K562 (cell line): ENCODE results near the gene VAT1L. TPM values are rescaled to one million over a fixed set of nuclear protein-coding genes. Genes with fewer than 3 reads are reported as not detected.

ENCODE experiments used
- ATAC-seq: fragments of 200-7000 bp; cut with Tn5 transposase; 3 replicates; pipeline ENCODE4 v1.9.1; 2020; ENCODE audit warnings: moderate library complexity
- BruUV-seq: library from RNA; stranded (reverse); fragments of 400-500 nt; replicated peaks from 2 replicates; lab custom pipeline; 2021; lab: Mats Ljungman, UMichigan
- CTCF ChIA-PET: fragments of 300-600 bp; formaldehyde crosslinking; extraction: SDS; loops from one replicate; lab custom pipeline; 2021; ENCODE audit warnings: low intra/inter-chr PET ratio; lab: Yijun Ruan, JAX
- POLR2A ChIA-PET: fragments of 300-600, 350-650 bp; sonication (Branson Sonifier 250); formaldehyde crosslinking; extraction: SDS; loops from one replicate; lab custom pipeline; 2021; ENCODE audit warnings: antibody characterized with exemption, inconsistent platforms; lab: Yijun Ruan, JAX
- DNase-seq, 4 experiments: peaks; one replicate each; pipeline versions ENCODE4 v3.0.0 to v3.0.0-alpha.2; 2011 to 2018; ENCODE audit warnings: low spot score in 3 of 4, mixed read lengths in 3 of 4; ENCODE audit errors: extremely low read depth in 1 of 4
- FAIRE-seq: peaks from 2 replicates; lab custom pipeline; 2011; peaks lifted over from hg19 to GRCh38; lab: Jason Lieb, UNC
- H2AFZ ChIP-seq: 2 replicates; pipeline ENCODE4 v1.6.0; 2011; ENCODE audit warnings: low read depth, low read length, control low read depth, inconsistent platforms
- H3K27ac ChIP-seq: fragments of 200-600 bp; 3 replicates; pipeline ENCODE4 v1.8.0; 2011; ENCODE audit warnings: low read depth, mild to moderate bottlenecking, control low read depth, inconsistent platforms, low read length, moderate library complexity, mixed read lengths; ENCODE audit errors: extremely low read depth
- H3K27me3 ChIP-seq, 2 experiments: fragments of 300-600 bp in 1 of 2; 2 replicates in 1 of 2; 3 replicates in 1 of 2; pipeline versions ENCODE4 v1.6.0 to v1.8.0; 2011; ENCODE audit warnings: inconsistent platforms in 2 of 2, low read length in 2 of 2, mild to moderate bottlenecking in 1 of 2, mixed read lengths in 1 of 2, moderate library complexity in 1 of 2; ENCODE audit not compliant: control insufficient read depth in 2 of 2, insufficient read depth in 2 of 2
- H3K36me3 ChIP-seq: fragments of 300-600 bp; 3 replicates; pipeline ENCODE4 v1.8.0; 2011; ENCODE audit warnings: mild to moderate bottlenecking, low read length, inconsistent platforms; ENCODE audit not compliant: control insufficient read depth, insufficient read depth
- H3K4me1 ChIP-seq, 2 experiments: fragments of 200-600 bp in 1 of 2; replicated peaks in 1 of 2; 2 replicates in 1 of 2; 3 replicates in 1 of 2; pipeline versions ENCODE4 v1.5.1 to v1.8.0; 2011; ENCODE audit warnings: inconsistent platforms in 2 of 2, low read length in 2 of 2, mild to moderate bottlenecking in 1 of 2, mixed read lengths in 1 of 2, moderate library complexity in 1 of 2; ENCODE audit not compliant: control insufficient read depth in 2 of 2, insufficient read depth in 2 of 2
- H3K4me2 ChIP-seq: 2 replicates; pipeline ENCODE4 v1.6.1; 2011; ENCODE audit warnings: low read length, control low read depth, inconsistent platforms, mixed read lengths; ENCODE audit not compliant: insufficient read depth
- H3K4me3 ChIP-seq: fragments of 200-600 bp; sonication (generic), shearing (Covaris generic); 2 replicates; pipeline ENCODE4 v1.5.1; 2016; ENCODE audit warnings: control low read depth, inconsistent platforms
- H3K79me2 ChIP-seq: fragments of 200-600 bp; 3 replicates; pipeline ENCODE4 v1.8.0; 2011; ENCODE audit warnings: low read length, inconsistent platforms; ENCODE audit not compliant: control insufficient read depth, insufficient read depth
- H3K9ac ChIP-seq, 2 experiments: 2 replicates each; pipeline versions ENCODE4 v1.6.0 to v1.6.1; 2011; ENCODE audit warnings: low read depth in 2 of 2, low read length in 2 of 2, control low read depth in 1 of 2, inconsistent platforms in 1 of 2, mild to moderate bottlenecking in 1 of 2, mixed read lengths in 1 of 2; ENCODE audit not compliant: insufficient read depth in 1 of 2
- H3K9me1 ChIP-seq: one replicate; pipeline ENCODE4 v1.6.0; 2011; ENCODE audit warnings: inconsistent platforms, mild to moderate bottlenecking, low read length, moderate library complexity; ENCODE audit not compliant: control insufficient read depth, insufficient read depth
- H3K9me3 ChIP-seq: replicated peaks from 2 replicates; pipeline ENCODE4 v1.5.1; 2011; ENCODE audit warnings: low read depth, low read length, inconsistent platforms; ENCODE audit not compliant: control insufficient read depth, insufficient read depth
- H4K20me1 ChIP-seq: replicated peaks from 2 replicates; pipeline ENCODE4 v1.6.1; 2011; ENCODE audit warnings: low read length, inconsistent platforms, mixed read lengths; ENCODE audit not compliant: control insufficient read depth, insufficient read depth
- ARID3B ChIP-seq: fragments of 250-450 bp; sonication (Bioruptor Pico); IDR thresholded peaks from 2 replicates; pipeline ENCODE4 v1.4.0; 2020; ENCODE audit warnings: borderline replicate concordance
- HMG20B ChIP-seq: fragments of 250-450 bp; sonication (Bioruptor Pico); IDR thresholded peaks from 2 replicates; pipeline ENCODE4 v1.5.0; 2021; ENCODE audit warnings: mild to moderate bottlenecking
- MEIS2 ChIP-seq: fragments of 450-650 bp; IDR thresholded peaks from 2 replicates; pipeline ENCODE4 v1.6.1; 2014; ENCODE audit warnings: mild to moderate bottlenecking; ENCODE audit not compliant: partially characterized antibody
- PRPF4 ChIP-seq: fragments of 200-400 bp; formaldehyde crosslinking; IDR thresholded peaks from one replicate; pipeline ENCODE4 v1.6.1; 2017; ENCODE audit warnings: low read length, low read depth, mild to moderate bottlenecking; ENCODE audit not compliant: insufficient read depth, poor library complexity, severe bottlenecking
- RBM25 ChIP-seq: fragments of 200-400 bp; formaldehyde crosslinking; IDR thresholded peaks from 2 replicates; pipeline ENCODE4 v1.6.1; 2018; ENCODE audit warnings: low read length, low read depth, moderate library complexity; ENCODE audit not compliant: severe bottlenecking
- STAG1 ChIP-seq: sonication (generic); formaldehyde crosslinking; IDR thresholded peaks from 2 replicates; pipeline ENCODE4 v1.5.0; 2020; ENCODE audit warnings: missing genetic modification reagents, borderline replicate concordance
- TSC22D4 ChIP-seq: fragments of 450-650 bp; IDR thresholded peaks from 2 replicates; pipeline ENCODE4 v1.6.1; 2016; ENCODE audit warnings: missing genetic modification characterization, missing biosample characterization, control low read depth
- ZNF77 ChIP-seq: fragments of 250-450 bp; sonication (Bioruptor Pico); IDR thresholded peaks from 2 replicates; pipeline ENCODE4 v1.5.0; 2020
- WGBS: fragments of 100-300 bp; shearing (Covaris generic); methylation state at CpG from one replicate; pipeline ENCODE4 v1.1.6; 2016; ENCODE audit warnings: low coverage, mixed read lengths; ENCODE audit not compliant: insufficient coverage; ENCODE audit errors: missing lambda C conversion rate; 5-methylcytosine and 5-hydroxymethylcytosine counted together
- in situ Hi-C: fragments of 300-500 bp; cut with MboI; formaldehyde crosslinking; loops from 4 replicates; pipeline ENCODE4 v1.15.0; 2018; ENCODE audit warnings: inconsistent platforms, mixed read lengths
- intact Hi-C: fragments of 100-400 bp; cut with micrococcal nuclease; formaldehyde crosslinking; loops from 2 replicates; pipeline ENCODE4 v1.14.2; 2022
- polyA plus RNA-seq, 8 experiments: library from polyadenylated mRNA; depleted of rRNA in 4 of 8; stranded (reverse) in 5 of 8; unstranded in 3 of 8; fragments of >200 nt; fragmentation: Nextera tagmentation in 2 of 8; fragmentation: Illumina TruSeq in 1 of 8; extraction: Ambion mirVana in 2 of 8; extraction: Trizol in 1 of 8; gene quantifications; 2 replicates each; pipeline versions ENCODE4 v1.2.1 to v1.2.3, GENCODE V29; 2011 to 2014; ENCODE audit warnings: inconsistent platforms in 1 of 8, missing spikeins in 1 of 8
- total RNA-seq, 7 experiments: library from RNA; depleted of rRNA in 6 of 7; stranded (reverse); fragments of >200 nt in 6 of 7; fragmentation: Illumina TruSeq in 2 of 7; extraction: Trizol in 2 of 7; gene quantifications; 2 replicates each; pipeline versions ENCODE4 v1.2.1 to v1.2.3, GENCODE V29; 2011 to 2021; ENCODE audit warnings: low replicate concordance in 1 of 7

The VAT1L gene
- total and polyA plus RNA-seq, 9 of the 15 experiments (the other 6 are each of a cell fraction or from before 2014, with no cell fraction given), result 0.01 TPM; not detected in 8

GRCh38 chr16:77748421-77749005 lies 39.9 kb upstream of the VAT1L start (continued):
- no peak for TF ChIP-seq ARID3B

- Histone ChIP-seq H3K9ac (no peak overlapping the region), H4K20me1 (no peaks in the 10 kb centered on the region), H3K4me1 (no peaks in the 10 kb centered on the region), H3K9me3 (no peaks in the 10 kb centered on the region), H3K9me1 (no peaks in the 10 kb centered on the region), H3K4me3 (no peak overlapping the region), H3K27me3 (peaks cover 0 to 3% of the 10 kb centered on the region in 2 experiments; a peak in 2 of 5 replicates), H2AFZ (no peak overlapping the region), H3K36me3 (no peaks in the 10 kb centered on the region), H3K79me2 (no peaks in the 10 kb centered on the region), H3K27ac (no peak overlapping the region), H3K4me2 (no peak overlapping the region)
- BruUV-seq, result no TSS peak
- no peak for FAIRE-seq
- ChIA-PET POLR2A (no interaction called here), CTCF (no interaction called here)
- no peak for ATAC-seq
- WGBS, result 0% methylated on average over 1 of the region's 1 CpG
- DNase-seq, result no peak
- TF ChIP-seq ZNF77, result no peak
- no peak for TF ChIP-seq RBM25
- no peak for TF ChIP-seq TSC22D4 (tag)
- TF ChIP-seq PRPF4, result no peak
- TF ChIP-seq HMG20B (CRISPR knock-in tag), result no peak
- no peak for TF ChIP-seq STAG1 (CRISPR knock-in tag)
- TF ChIP-seq MEIS2, result no peak
- in situ Hi-C loops (no loop called here), intact Hi-C loops (no loop called here)
These were observed 38.9 kb upstream of the VAT1L start for GRCh38 chr16:77749415-77749814.
